Endothelial cell of umbilical vein (primary cell): ENCODE results near the gene SLC18A3. TPM values are rescaled to one million over a fixed set of nuclear protein-coding genes. Genes with fewer than 3 reads are reported as not detected.

ENCODE experiments used
- BruUV-seq: library from RNA; stranded (reverse); fragments of 400-500 nt; replicated peaks from 2 replicates; lab custom pipeline; 2021; lab: Mats Ljungman, UMichigan
- CTCF ChIA-PET: fragments of 300-600, 350-600 bp; sonication (Branson Sonifier 250); formaldehyde crosslinking; loops from one replicate; lab custom pipeline; 2021; ENCODE audit warnings: antibody characterized with exemption, inconsistent platforms; lab: Charles Lee
- POLR2A ChIA-PET: fragments of 300-600, 350-600 bp; sonication (Branson Sonifier 250); formaldehyde crosslinking; loops from one replicate; lab custom pipeline; 2021; ENCODE audit warnings: antibody characterized with exemption, inconsistent platforms; lab: Charles Lee
- DNase-seq: peaks from one replicate; pipeline ENCODE4 v3.0.0-alpha.2; 2011; ENCODE audit warnings: low read depth, low spot score
- FAIRE-seq: peaks from 2 replicates; lab custom pipeline; 2011; peaks lifted over from hg19 to GRCh38; lab: Jason Lieb, UNC
- H2AFZ ChIP-seq: 2 replicates; pipeline ENCODE4 v1.6.0; 2012; ENCODE audit warnings: low read depth, low read length, control low read depth, inconsistent platforms
- H3K27ac ChIP-seq: 2 replicates; pipeline ENCODE4 v1.5.1; 2011; ENCODE audit warnings: low read depth, mild to moderate bottlenecking, control low read depth, low read length, moderate library complexity; ENCODE audit not compliant: insufficient read depth
- H3K27me3 ChIP-seq, 2 experiments: 2 replicates each; pipeline versions ENCODE4 v1.6.0 to v1.6.1; 2011; ENCODE audit warnings: low read length in 2 of 2, mixed read lengths in 1 of 2; ENCODE audit not compliant: control insufficient read depth in 2 of 2, insufficient read depth in 2 of 2
- H3K36me3 ChIP-seq, 2 experiments: 2 replicates in 1 of 2; 3 replicates in 1 of 2; pipeline ENCODE4 v1.5.1; 2011; ENCODE audit warnings: low read length in 2 of 2, mild to moderate bottlenecking in 1 of 2, moderate library complexity in 1 of 2; ENCODE audit not compliant: control insufficient read depth in 2 of 2, insufficient read depth in 2 of 2; ENCODE audit errors: extremely low read depth in 1 of 2
- H3K4me1 ChIP-seq: 3 replicates; pipeline ENCODE4 v1.5.1; 2011; ENCODE audit warnings: mild to moderate bottlenecking, low read length; ENCODE audit not compliant: control insufficient read depth, insufficient read depth; ENCODE audit errors: extremely low read depth
- H3K4me2 ChIP-seq: 2 replicates; pipeline ENCODE4 v1.6.1; 2011; ENCODE audit warnings: low read length, control low read depth, mixed read lengths; ENCODE audit not compliant: insufficient read depth
- H3K4me3 ChIP-seq, 3 experiments: fragments of 200-600 bp in 1 of 3; sonication (generic), shearing (Covaris generic) in 1 of 3; replicated peaks in 1 of 3; 2 replicates each; pipeline ENCODE4 v1.5.1; 2011 to 2016; ENCODE audit warnings: control low read depth in 3 of 3, low read length in 3 of 3, mild to moderate bottlenecking in 2 of 3, inconsistent platforms in 1 of 3, low read depth in 1 of 3, moderate library complexity in 1 of 3; ENCODE audit not compliant: insufficient read depth in 1 of 3
- H3K79me2 ChIP-seq: 2 replicates; pipeline ENCODE4 v1.6.0; 2012; ENCODE audit warnings: low read length, inconsistent platforms; ENCODE audit not compliant: control insufficient read depth, insufficient read depth
- H3K9ac ChIP-seq: replicated peaks from 2 replicates; pipeline ENCODE3; 2011; ENCODE audit warnings: low read length, control low read depth; ENCODE audit not compliant: insufficient read depth; ENCODE audit errors: extremely low read depth
- H3K9me1 ChIP-seq: replicated peaks from 3 replicates; pipeline ENCODE4 v1.6.0; 2011; ENCODE audit warnings: mild to moderate bottlenecking, low read length; ENCODE audit not compliant: control insufficient read depth, insufficient read depth; ENCODE audit errors: extremely low read depth
- H3K9me3 ChIP-seq: replicated peaks from 2 replicates; pipeline ENCODE4 v1.5.1; 2012; ENCODE audit warnings: low read length, inconsistent platforms; ENCODE audit not compliant: control insufficient read depth, insufficient read depth
- H4K20me1 ChIP-seq: replicated peaks from 2 replicates; pipeline ENCODE3; 2011; ENCODE audit warnings: mild to moderate bottlenecking, low read length; ENCODE audit not compliant: control insufficient read depth, insufficient read depth; ENCODE audit errors: extremely low read depth
- CTCF ChIP-seq, 2 donors: IDR thresholded peaks; 1 replicate in 1 of 2; 2 replicates in 1 of 2; pipeline ENCODE4 v1.5.1; 2011; ENCODE audit warnings: low read length in 2 of 2, mild to moderate bottlenecking in 2 of 2, moderate library complexity in 2 of 2, control low read depth in 1 of 2, inconsistent platforms in 1 of 2, low read depth in 1 of 2; ENCODE audit not compliant: insufficient read depth in 1 of 2; ENCODE audit errors: extremely low read depth in 1 of 2
- EZH2 ChIP-seq: IDR thresholded peaks from 2 replicates; pipeline ENCODE4 v1.6.1; 2012; ENCODE audit warnings: borderline replicate concordance, low read depth, mild to moderate bottlenecking, moderate library complexity, low read length, inconsistent platforms; ENCODE audit not compliant: severe bottlenecking
- FOS ChIP-seq: IDR thresholded peaks from 2 replicates; pipeline ENCODE4 v1.6.1; 2011; ENCODE audit warnings: mild to moderate bottlenecking, low read length, moderate library complexity, borderline replicate concordance; ENCODE audit not compliant: insufficient read depth
- GATA2 ChIP-seq: IDR thresholded peaks from 2 replicates; pipeline ENCODE4 v1.7.0; 2011; ENCODE audit warnings: low read depth, mild to moderate bottlenecking, moderate library complexity, mixed read lengths, low read length; ENCODE audit not compliant: insufficient read length, insufficient read depth
- JUN ChIP-seq: IDR thresholded peaks from 2 replicates; pipeline ENCODE4 v1.6.1; 2011; ENCODE audit warnings: borderline replicate concordance, low read depth; ENCODE audit not compliant: insufficient read length, insufficient read depth
- MAX ChIP-seq: IDR thresholded peaks from 2 replicates; pipeline ENCODE4 v1.6.1; 2011; ENCODE audit not compliant: insufficient read depth, insufficient read length
- MYC ChIP-seq: IDR thresholded peaks from one replicate; pipeline ENCODE4 v1.6.1; 2011; ENCODE audit warnings: mild to moderate bottlenecking, low read depth, low read length
- POLR2A ChIP-seq: IDR thresholded peaks from 2 replicates; pipeline ENCODE4 v1.6.1; 2012; ENCODE audit warnings: low read depth, mild to moderate bottlenecking, control low read depth, low read length
- POLR2AphosphoS5 ChIP-seq: IDR thresholded peaks from 2 replicates; pipeline ENCODE4 v1.6.1; 2012; ENCODE audit warnings: low read depth, mild to moderate bottlenecking, control low read depth, low read length, moderate library complexity; ENCODE audit not compliant: insufficient read depth
- dilution Hi-C: fragments of 300-500 bp; cut with MboI; formaldehyde crosslinking; loops from one replicate; pipeline ENCODE4 v1.15.0; 2019; ENCODE audit warnings: low sequenced_read_pairs; ENCODE audit not compliant: extremely low pct_ligation_motif_present
- intact Hi-C: fragments of 100-400 bp; cut with micrococcal nuclease; formaldehyde crosslinking; loops from one replicate; pipeline ENCODE4 v1.10.0; 2022
- polyA plus RNA-seq, 4 experiments: library from polyadenylated mRNA; depleted of rRNA in 3 of 4; stranded (reverse) in 3 of 4; unstranded in 1 of 4; fragments of >200 nt; gene quantifications; 2 replicates each; pipeline versions ENCODE4 v1.2.1 to v1.2.3, GENCODE V29; 2011 to 2012; ENCODE audit warnings: missing spikeins in 1 of 4
- total RNA-seq: library from RNA; stranded (reverse); gene quantifications from 2 replicates; pipeline ENCODE4 v1.2.3, GENCODE V29; 2021

SLC18A3 gene
- total and polyA plus RNA-seq, 2 donors (not counting 3 experiments of a cell fraction or from before 2014, with no cell fraction given): not detected

GRCh38 chr10:49600046-49600445 lies 10.1 kb upstream of the SLC18A3 start:
- DNase-seq (no peak), FAIRE-seq (no peak)
- H2AFZ ChIP-seq: no peak overlapping the region
- H3K79me2 ChIP-seq: no peaks in the 10 kb centered on the region
- no peak overlapping the region for H3K27ac ChIP-seq
- H3K36me3 ChIP-seq: no peaks in the 10 kb centered on the region
- TF ChIP-seq MYC (no peak), POLR2A (no peak), POLR2AphosphoS5 (no peak), JUN (no peak), GATA2 (no peak), EZH2 (no peak), CTCF (IDR thresholded peaks at IDR 0.05; ENCODE audit: extremely low read depth in 1 of 2, insufficient read depth in 1 of 2, low read depth in 1 of 2, low read length in 2 of 2) (no peak), FOS (no peak), MAX (no peak)
- no peaks in the 10 kb centered on the region for H3K9me1 ChIP-seq
- H3K4me2 ChIP-seq: no peak overlapping the region
- BruUV-seq: no TSS peak
- peaks cover 3% of the 10 kb centered on the region for H3K4me1 ChIP-seq
- peaks cover 0 to 3% of the 10 kb centered on the region in 2 experiments for H3K27me3 ChIP-seq
- ChIA-PET POLR2A (no interaction called here), CTCF (no interaction called here)
- no peak overlapping the region for H3K9ac ChIP-seq
- no peaks in the 10 kb centered on the region for H3K9me3 ChIP-seq
- no peaks in the 10 kb centered on the region for H4K20me1 ChIP-seq
- dilution Hi-C loops: no loop called here
- no peak overlapping the region for H3K4me3 ChIP-seq
- intact Hi-C loops: no loop called here
